Eye (tissue), 1 donor: ENCODE data around the gene ASB7.

Experiments used
- DNase-seq: peaks from one replicate; pipeline ENCODE4 v3.0.0-alpha.2; 2015

The ASB7 gene

DNA sequence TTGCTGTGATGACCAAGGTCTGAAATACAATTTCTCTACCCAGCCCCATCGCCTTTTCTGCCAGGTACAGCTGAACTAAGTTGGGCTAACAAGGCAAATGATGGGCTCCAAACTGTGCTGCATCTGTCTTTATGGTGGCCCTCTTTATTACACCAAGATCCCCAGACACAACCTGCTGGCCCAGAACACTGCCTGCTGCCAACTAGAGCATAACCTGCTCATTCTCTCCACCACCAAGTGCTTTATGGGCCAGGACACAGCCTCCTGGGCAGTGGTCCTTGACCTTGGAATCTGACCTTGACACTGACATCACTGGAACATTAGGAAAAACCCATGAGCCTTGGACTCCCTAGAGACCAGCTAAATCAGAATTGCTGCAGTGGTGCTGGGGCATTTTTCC is 3.7 kb upstream of the ASB7 start:
- no peak for DNase-seq

DNA sequence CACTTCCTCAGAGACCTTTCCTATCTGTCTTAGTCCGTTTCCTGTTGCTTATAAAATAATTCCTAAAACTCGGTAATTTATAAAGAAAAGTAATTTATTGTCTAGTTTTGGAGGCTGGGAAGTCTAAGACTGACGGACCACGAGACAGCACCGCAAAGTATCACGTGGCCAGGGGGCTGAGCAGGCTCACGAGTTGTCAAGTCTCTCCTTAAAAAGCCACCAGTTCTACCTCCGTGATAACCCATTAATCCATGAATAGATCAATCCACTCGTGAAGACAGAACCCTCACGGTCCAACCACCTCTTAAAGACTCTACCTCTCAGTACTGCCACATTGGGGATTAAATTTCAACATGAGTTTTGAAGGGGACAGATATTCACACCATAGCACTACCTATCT is 1.2 kb upstream of the ASB7 start:
- DNase-seq = no peak

DNA sequence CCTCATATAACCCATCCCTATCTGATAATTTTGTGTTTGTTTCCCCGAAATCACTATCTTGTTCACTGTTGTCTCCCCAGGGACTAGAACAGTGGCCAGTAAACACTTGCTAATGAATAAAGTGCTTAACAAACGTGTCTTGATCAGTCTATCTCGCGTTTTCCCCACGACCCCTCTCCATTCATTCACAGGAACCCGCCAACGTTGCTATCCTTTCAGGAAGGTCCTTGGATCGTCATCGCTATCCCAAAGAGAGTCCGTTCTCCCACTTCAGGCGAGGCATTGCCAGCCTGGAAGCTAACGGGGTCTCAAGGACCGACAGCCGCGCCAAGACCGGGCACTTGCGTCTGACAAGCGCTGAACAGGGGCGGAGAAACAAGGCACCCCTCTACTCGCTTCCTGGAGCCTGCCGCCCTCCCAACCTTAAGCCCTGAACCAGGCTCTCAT is 749 bp upstream of the ASB7 start:
- DNase-seq = no peak

DNA sequence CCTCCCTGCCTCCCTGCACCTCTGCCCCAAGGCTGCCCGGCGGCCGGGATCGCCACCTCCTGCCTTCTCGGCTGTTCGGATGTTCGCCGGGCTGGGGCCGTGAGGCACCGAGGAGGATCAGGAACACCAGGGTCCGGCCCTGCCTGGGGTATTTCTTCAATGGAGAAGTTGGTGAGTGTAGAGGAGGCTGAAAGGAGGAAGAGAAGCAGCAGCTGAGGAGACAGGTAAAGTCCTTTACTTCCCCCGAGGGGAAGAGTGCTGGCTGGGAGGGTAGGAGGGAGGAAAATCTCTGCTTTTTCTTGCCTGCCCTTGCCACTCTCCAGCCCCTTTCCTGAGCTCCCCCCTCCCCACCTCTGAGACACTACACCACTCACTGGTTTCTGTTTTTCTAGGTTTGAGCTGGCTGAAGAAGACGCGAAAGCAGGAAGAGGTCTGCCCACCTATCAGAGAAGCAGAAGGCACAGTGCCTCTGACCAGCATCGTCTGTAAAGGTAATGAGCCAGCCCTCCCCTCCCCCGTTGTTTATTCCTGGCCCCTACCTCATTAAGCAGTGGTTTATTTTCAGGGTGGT is 519 bp downstream of the ASB7 start:
- no peak for DNase-seq

DNA sequence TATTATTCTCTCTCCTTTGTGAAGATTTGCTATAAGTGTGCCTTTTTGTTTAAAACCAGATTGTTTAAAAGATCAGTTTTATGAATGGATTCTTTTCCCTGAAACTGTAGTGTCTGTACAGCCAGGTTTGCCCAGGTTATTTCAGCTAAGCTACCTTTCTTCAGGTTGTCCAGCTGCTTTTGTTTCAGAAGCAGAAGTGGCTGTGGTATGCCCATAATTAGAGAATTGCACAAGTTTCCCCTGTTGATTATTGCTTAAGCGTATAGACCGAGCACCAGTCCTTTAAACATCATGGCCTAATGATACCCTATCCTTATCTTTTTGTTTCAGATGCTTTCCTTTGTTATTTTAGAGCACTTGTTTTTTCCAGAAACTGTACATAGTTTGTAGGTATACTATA is 10.2 kb downstream of the ASB7 start:
- DNase-seq = no peak

DNA sequence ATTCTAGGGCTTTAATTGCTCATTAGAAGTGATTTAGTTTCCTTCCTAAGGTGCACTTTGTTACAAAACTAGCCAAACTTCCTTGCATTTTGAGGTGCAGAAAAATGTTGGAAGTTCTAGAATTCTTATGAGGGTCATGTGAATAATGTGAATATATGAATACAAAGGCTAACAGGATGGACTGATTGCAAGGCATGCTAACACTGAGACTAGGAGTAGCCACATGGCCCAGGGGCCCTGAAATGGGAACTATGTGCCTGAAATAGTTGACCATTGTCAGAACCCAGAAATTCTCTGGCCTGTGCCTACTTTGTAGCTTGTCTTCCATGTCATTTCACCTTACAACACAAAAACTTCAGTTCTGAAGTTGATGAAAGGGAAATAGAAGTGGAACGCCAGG is 10.8 kb downstream of the ASB7 start:
- DNase-seq = no peak

DNA sequence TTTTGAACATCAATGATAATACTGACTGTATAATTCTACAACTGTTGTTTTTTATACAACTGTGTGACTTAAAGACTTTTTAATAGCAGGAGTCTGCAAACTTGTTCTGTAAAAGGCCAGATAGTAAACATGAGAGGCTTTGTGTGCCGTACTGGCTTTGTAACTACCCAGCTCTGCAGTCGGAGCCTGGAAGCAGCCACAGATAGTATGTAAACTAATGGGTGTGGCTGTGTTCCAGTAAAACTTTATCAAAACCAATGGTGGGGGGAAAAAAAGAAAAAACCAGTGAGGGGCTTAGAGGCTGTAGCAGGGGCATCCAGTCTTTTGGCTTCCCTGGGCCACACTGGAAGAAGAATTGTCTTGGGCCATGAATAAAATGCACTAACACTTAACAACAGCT is 11.9 kb downstream of the ASB7 start:
- DNase-seq = no peak

DNA sequence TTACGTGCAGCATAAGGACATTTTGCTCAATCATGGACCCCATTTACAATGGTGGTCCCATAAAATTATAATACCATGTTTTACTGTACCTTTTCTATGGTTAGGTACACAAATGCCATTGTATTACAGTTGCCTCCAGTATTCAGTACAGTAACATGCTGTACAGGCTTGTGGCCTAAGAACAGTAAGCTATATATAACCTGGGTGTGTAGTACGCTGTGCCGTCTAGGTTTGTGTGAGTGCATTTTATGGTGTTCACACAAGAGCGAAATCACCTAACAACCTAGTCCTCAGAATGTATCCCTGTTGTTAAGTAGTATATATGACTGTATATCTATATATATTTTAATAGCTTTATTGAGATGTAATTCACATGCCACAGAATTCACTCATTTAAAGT is 12.5 kb downstream of the ASB7 start:
- DNase-seq = no peak

DNA sequence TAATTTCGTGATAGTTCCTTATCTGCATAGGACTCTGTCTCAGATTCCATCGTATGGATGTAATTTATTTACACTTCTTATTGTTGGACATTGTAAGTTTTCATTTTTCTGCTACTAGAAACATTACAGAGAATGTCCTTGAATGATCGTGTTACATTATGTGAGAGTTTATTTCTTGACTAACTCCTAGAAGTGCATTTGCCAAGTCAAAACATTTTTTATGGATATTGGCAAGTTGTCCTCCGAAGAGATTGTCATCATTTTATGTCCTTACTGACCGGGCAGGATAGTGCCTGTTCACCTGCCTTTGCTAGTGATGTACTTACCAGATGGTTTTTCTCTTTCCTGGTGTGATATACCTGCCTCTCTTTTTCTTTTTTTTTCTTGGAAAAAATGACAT is 13.4 kb downstream of the ASB7 start:
- no peak for DNase-seq

DNA sequence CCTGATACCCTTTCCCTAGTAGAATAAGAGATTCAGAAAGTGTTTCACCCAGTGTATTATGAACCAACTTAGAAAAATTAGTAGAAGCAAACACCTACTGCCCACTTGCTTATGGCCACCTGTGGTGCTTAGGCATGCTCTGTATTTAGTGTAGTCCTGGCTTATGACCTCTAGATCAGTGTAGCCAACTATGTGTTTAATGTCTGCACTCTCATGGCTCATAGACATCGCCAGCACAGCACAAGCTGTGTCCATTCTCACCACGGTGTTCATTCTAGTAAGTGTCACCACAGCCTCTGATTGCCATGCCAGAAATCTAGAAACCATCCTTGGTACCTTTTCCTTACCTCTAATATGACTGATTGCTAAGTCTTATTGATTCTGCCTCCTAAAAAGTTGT is 14.3 kb downstream of the ASB7 start:
- DNase-seq = no peak

DNA sequence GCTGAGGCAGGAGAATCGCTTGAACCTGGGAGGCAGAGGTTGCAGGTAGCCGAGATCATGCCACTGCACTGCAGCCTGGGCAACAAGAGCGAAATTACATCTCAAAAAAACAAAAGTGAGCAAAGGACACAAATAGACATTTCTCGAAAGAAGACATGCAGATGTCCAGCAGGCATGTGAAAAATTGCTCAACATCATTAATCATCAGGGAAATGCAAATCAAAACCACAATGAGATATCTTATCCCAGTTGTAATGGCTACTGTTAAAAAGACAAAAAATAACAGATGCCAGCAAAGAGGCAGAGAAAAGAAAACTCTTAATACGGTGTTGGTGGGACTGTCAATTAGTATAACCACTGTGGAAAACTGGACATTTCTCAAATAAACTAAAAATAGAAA is 20.9 kb downstream of the ASB7 start:
- no peak for DNase-seq

DNA sequence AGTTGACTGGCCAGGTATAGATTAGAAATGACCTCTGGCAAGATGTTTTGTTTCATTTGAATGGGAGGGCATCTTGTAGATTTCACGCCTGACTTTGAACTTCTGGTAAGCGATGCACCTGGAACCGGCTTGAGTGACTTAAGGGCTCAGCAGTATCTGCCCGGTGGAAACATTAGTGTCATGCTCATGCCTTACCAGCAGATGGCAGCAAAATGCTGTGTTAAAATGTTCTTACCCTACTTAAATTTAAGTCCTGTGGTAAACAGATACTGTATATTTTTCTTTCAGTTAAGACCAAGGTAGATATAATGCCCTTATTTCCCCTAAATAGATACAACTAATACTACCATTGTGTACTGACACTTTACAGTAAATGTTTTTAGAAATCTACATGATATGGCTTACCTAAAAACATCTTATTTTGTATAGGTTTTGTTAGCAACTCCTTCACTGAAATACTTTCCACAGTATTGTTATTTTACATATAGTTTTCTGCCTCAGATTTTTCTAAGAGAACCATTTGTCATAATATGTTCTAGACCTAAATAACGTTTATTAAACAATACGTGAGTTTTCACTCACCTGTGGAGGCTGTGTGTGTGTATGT is 25.5 kb downstream of the ASB7 start:
- peak; percentile 90 for DNase-seq

DNA sequence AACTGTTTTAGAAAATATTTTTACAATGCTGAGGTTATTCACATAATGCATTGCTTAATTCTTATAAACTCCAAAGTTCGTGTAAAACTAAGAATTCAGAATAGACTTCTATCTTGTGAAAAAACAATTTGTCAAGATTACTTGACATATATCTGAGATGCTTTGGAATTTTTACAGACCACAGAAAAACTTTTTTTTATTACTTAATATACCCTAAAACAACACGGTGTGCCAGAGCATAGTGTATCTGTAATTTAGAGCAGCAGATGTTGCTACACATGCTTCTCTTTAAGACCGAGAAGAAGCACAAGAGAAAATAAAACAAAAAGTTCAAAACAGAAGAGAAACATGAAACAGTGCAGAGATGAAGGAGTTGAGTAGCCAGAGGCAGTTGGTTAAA is 26.4 kb downstream of the ASB7 start:
- DNase-seq = no peak

DNA sequence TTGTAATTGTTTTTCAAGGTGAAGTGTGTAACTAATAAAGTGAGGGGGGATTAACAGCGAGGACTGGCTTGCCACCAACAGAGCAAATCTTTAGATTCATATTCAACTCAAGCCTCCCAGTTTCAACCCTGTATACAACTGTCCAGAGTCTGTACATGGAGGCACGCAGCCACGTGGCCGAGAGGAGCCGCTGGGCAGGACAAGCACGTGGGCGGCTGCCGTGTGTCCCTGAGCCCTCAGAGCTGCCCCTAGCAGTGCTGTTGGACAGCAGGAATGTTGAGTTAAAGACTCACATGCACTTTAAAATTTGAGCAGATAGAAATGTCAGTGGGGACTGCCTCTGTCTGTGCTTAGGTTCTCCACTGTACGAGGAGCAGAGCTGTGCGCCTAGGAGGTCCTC is 29.4 kb downstream of the ASB7 start:
- DNase-seq = no peak

DNA sequence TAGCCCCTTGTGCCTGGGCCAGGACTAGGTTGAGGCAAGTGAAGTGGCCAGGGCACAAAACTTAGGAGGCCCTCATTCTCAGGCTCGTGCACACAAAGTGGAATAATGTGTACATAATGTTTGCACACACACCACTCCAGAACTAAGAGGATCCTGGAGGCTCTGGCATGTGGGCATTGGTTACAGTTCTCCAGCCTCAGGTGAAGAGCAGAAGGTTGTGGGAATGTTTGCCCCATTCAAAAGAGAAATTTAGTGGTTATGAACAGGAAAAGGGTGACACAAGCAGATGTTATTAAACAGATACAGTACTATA is 31.3 kb downstream of the ASB7 start:
- DNase-seq = no peak

DNA sequence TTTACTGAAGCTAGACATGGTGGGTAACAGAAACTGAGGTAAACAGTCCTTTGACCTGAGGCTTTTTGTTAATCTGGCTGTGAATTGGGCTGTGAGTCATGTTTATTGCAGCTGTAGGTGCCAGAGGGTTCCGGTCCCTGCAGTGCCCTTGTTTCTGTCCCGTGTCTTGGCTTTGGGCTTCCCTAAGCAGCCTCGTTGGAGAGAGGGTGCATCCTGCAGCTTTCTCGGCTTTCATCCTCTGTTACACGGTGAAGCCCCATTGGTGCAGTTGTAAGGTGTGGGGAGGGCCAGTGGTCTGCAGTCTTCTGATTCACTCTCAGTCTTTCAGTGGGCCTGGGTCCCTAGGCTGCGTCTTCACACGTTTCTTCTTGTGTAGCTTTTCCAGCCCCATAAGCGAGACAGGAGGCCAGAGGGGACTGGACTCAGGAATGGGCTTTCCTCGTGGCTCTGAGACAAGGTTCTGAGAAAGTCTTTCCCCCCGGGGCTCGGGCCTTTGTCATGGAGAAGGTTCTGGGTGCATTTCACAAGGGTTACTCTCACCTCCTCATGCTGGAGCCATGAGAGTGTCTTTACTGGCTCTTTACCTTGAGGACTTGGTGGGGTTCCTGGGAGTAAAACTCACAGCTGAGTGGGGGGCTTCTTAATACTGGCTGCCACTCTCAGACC is 33.1 kb downstream of the ASB7 start:
- DNase-seq = no peak

DNA sequence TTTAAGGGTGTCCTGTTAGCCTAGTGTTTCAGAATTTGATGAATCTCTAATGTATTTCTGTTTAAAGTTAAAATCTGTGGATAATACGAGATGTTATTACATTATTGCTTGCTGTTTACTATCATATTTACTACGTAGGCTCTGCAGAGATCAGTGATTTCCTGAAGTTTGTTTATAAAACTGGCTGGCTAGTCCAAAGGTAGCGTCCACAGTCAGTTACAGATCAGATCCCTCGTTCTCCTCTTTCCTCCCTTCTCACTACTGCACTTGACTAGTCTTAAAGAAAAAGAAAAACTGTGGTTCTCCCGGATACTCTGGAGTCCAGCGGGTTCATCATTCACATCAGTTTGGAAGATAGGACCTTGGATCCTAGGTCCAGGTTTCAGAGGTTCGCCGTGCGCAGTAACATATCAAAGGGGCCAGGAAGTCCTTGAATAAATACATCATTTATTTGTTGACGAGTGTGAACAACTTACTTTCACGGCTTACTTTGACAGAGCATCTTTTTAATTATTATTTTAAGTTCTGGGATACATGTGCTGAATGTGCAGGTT is 35.9 kb downstream of the ASB7 start:
- no peak for DNase-seq

DNA sequence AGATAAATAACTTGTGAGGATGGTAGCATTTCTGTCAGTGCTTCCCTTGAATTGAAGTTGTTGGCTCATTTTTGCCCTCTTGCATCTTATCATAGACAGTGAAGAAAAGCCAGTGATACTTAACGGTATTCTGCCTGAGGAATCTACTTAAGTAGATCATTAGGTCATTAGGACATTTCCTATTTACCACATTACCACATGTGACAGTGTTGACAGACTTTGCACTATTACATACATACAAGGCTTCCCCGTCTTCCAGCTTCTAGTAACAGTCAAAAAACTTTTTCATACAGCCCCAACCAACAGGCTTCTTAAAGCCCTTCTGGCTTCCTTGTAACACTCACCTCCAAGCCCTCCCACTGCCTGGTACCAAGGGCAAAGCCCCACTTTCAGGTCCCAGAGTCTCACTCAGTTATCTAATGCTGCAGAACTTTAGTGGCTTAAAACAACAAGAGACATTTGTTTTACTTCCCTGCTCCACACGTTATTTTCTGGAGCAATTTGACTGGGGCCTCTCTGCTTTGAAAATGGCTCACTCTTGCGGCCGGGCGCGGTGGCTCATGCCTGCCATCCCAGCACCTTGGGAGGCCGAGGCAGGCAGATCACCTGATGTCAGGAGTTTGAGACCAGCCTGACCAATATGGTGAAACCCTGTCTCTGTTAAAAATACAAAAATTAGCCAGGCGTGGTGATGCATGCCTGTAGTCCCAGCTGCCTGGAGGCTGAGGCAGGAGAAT is 40.0 kb downstream of the ASB7 start:
- DNase-seq = no peak

DNA sequence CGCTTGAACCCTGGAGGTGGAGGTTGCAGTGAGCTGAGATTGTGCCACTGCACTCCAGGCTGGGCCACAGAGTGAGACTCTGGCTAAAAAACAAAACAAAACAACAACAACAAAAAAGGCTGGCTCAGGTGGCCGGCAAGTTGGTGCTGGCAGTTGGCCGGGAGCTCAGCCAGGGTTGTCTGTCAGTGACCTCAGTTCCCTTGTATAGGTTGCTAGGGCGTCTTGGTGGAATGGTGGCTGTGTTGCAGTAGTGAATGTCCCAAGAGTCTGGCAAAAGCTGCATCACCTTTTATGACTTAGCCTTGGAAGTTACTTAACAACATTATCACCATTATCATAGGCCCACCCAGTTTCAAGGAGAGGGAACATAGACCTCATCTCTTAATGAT is 40.6 kb downstream of the ASB7 start:
- no peak for DNase-seq

DNA sequence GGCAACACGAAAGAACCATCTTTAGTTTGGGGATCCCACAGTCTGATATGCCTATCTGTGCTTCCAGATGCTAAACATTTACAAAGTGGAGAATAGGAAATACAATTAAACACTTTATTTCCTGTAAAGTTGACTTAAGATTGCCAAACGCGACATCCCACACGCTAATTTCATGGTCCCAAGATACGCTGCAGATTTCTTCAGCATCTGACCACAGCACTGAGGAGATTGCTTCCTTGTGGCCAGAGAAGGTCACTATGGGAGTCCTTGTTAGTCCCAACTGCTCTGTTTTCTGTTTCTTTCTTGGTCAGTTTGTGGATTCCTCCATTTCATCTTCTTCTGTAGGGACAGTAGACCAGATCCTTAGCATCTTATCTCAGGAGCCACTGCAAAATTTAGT is 43.3 kb downstream of the ASB7 start:
- DNase-seq = no peak

DNA sequence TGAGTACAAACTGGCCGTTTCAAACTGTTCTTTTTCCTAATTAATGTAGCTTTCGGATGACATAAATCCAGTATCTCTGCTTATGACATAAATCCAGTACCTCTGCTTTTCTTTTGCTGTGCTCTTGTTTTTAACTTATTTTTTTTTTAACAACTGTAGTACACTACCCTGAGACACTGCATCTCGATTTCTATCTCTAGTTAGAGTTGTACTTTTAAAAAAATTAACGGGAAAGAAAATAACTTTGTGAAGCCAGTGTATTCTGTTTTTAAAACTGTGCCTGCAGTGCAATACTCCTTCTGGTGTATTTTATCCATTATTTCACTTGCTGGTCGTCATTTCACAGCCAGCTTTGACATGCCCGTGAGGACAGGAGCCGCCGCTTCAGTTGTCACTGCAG is 46.6 kb downstream of the ASB7 start:
- DNase-seq = peak; percentile 64

DNA sequence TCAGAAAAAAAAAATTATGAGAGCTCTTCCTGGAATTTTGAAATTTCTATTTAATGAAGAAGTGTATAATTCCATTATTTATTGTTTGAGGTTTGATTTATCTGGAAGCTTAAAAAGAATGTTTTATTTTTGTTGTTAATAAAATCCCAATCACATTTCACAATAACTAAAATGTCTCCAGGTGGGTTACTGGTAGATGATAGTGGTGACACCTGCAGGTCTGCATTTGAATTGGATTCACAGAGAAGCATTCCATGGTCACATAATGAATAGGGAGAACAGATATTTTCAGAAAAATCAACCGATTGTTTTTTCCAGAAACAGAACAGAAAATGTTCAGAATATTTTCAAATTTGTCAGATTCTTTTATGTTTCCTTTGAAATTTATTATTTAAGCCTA is 48.3 kb downstream of the ASB7 start:
- DNase-seq = no peak

DNA sequence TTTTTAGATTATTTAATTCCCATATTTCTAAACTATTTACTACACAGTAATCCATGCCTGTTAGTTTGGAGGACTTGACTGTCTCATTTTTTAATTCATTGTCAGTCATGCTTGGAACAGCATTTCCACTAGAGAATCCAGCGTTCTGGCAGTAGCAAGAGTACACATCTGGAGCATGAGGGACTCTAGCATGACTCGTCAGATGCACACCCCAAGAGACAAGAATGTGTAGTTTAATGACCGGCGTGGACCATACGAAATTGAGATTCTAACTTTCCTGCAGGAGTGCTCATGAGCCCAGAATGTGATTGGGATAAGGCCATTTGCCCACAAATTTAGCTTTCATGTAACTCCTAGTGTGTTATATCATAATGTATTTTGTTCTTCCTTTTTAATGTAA is 48.9 kb downstream of the ASB7 start:
- no peak for DNase-seq

DNA sequence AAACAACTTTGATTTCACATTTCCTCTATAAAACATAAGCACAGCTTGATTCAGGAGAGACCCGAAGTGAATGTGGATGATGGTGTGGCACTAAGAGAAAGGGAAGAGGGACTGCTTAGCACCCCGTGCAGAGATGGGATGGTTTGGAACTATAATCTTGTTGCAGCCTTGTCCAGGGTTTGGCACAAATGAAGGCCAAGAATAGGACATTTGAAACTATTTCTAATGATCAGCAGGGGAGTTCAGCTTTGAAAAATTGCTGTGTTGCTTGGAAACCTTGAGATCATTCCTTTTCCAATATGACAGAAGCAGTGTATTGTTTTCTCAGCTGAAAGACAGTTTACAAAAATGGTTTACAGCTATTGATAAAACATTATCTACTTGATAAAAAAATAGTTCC is 49.7 kb downstream of the ASB7 start:
- no peak for DNase-seq
